ENCODE data around the gene A2ML1. TPM values are rescaled to one million over a fixed set of nuclear protein-coding genes. Genes with fewer than 3 reads are reported as not detected.

The A2ML1 gene
- total RNA-seq, 2 donors from 2014 or later = not detected

- Mint-ChIP-seq H3K27ac (no peak overlapping the region), H3K4me3 (no peak overlapping the region), H3K36me3 (ENCODE audit: low read depth) (no peaks in the 10 kb centered on the region), H3K9me3 (no peaks in the 10 kb centered on the region), H3K4me1 (peaks cover 6% of the 10 kb centered on the region), H3K27me3 (peaks cover 15% of the 10 kb centered on the region)
- no peak for ATAC-seq (replicated peaks)
Measured at GRCh38 chr12:8828257-8829124, 6.1 kb downstream of the A2ML1 start.

- no peak overlapping the region for H3K4me3 Mint-ChIP-seq
- peaks cover 11% of the 10 kb centered on the region for H3K27me3 Mint-ChIP-seq
- H3K27ac Mint-ChIP-seq = no peak overlapping the region
- H3K36me3 Mint-ChIP-seq (ENCODE audit: low read depth) = no peaks in the 10 kb centered on the region
- no peaks in the 10 kb centered on the region for H3K9me3 Mint-ChIP-seq
- peaks cover 6% of the 10 kb centered on the region for H3K4me1 Mint-ChIP-seq
- ATAC-seq (replicated peaks) = no peak
Measured at GRCh38 chr12:8829125-8829518, 6.7 kb downstream of the A2ML1 start.

GRCh38 chr12:8829621-8830020 lies 7.2 kb downstream of the A2ML1 start:
- Mint-ChIP-seq H3K4me3 (no peak overlapping the region), H3K36me3 (ENCODE audit: low read depth) (no peaks in the 10 kb centered on the region), H3K27me3 (peaks cover 12% of the 10 kb centered on the region), H3K9me3 (no peaks in the 10 kb centered on the region), H3K27ac (no peak overlapping the region), H3K4me1 (peaks cover 6% of the 10 kb centered on the region)
- ATAC-seq (replicated peaks) = no peak

GRCh38 chr12:8831116-8831515 lies 8.7 kb downstream of the A2ML1 start:
- Mint-ChIP-seq H3K27me3 (peaks cover 14% of the 10 kb centered on the region), H3K9me3 (no peaks in the 10 kb centered on the region), H3K36me3 (ENCODE audit: low read depth) (no peaks in the 10 kb centered on the region), H3K4me3 (no peak overlapping the region), H3K27ac (no peak overlapping the region), H3K4me1 (peaks cover 6% of the 10 kb centered on the region)
- ATAC-seq (replicated peaks) = no peak

GRCh38 chr12:8832500-8832899 lies 10.1 kb downstream of the A2ML1 start:
- Mint-ChIP-seq H3K4me1 (peaks cover 2% of the 10 kb centered on the region), H3K9me3 (no peaks in the 10 kb centered on the region), H3K27ac (no peak overlapping the region), H3K36me3 (ENCODE audit: low read depth) (no peaks in the 10 kb centered on the region), H3K4me3 (no peak overlapping the region), H3K27me3 (peaks cover 15% of the 10 kb centered on the region)
- no peak for ATAC-seq (replicated peaks)

- no peaks in the 10 kb centered on the region for H3K9me3 Mint-ChIP-seq
- H3K27me3 Mint-ChIP-seq = peaks cover 11% of the 10 kb centered on the region
- H3K36me3 Mint-ChIP-seq (ENCODE audit: low read depth) = no peaks in the 10 kb centered on the region
- no peak overlapping the region for H3K27ac Mint-ChIP-seq
- ATAC-seq (replicated peaks) = no peak
- no peaks in the 10 kb centered on the region for H3K4me1 Mint-ChIP-seq
- no peak overlapping the region for H3K4me3 Mint-ChIP-seq
Measured at GRCh38 chr12:8834230-8834629, 11.8 kb downstream of the A2ML1 start.

- H3K4me1 Mint-ChIP-seq = no peaks in the 10 kb centered on the region
- no peaks in the 10 kb centered on the region for H3K9me3 Mint-ChIP-seq
- no peaks in the 10 kb centered on the region for H3K36me3 Mint-ChIP-seq (ENCODE audit: low read depth)
- no peak overlapping the region for H3K27ac Mint-ChIP-seq
- H3K4me3 Mint-ChIP-seq = no peak overlapping the region
- peaks cover 14% of the 10 kb centered on the region for H3K27me3 Mint-ChIP-seq
- no peak for ATAC-seq (replicated peaks)
Measured at GRCh38 chr12:8837291-8837690, 14.9 kb downstream of the A2ML1 start.

GRCh38 chr12:8840321-8840720 lies 17.9 kb downstream of the A2ML1 start:
- H3K4me3 Mint-ChIP-seq = no peak overlapping the region
- ATAC-seq (replicated peaks) = no peak
- H3K4me1 Mint-ChIP-seq = no peaks in the 10 kb centered on the region
- no peaks in the 10 kb centered on the region for H3K36me3 Mint-ChIP-seq (ENCODE audit: low read depth)
- H3K27me3 Mint-ChIP-seq = peaks cover 14% of the 10 kb centered on the region
- no peaks in the 10 kb centered on the region for H3K9me3 Mint-ChIP-seq
- no peak overlapping the region for H3K27ac Mint-ChIP-seq

GRCh38 chr12:8840938-8841633 lies 18.7 kb downstream of the A2ML1 start:
- no peak for ATAC-seq (replicated peaks)
- no peaks in the 10 kb centered on the region for H3K36me3 Mint-ChIP-seq (ENCODE audit: low read depth)
- H3K9me3 Mint-ChIP-seq = no peaks in the 10 kb centered on the region
- peaks cover 16% of the 10 kb centered on the region for H3K27me3 Mint-ChIP-seq
- H3K4me1 Mint-ChIP-seq = peaks cover 3% of the 10 kb centered on the region
- no peak overlapping the region for H3K27ac Mint-ChIP-seq
- no peak overlapping the region for H3K4me3 Mint-ChIP-seq

GRCh38 chr12:8841778-8842177 lies 19.4 kb downstream of the A2ML1 start:
- Mint-ChIP-seq H3K27ac (no peak overlapping the region), H3K9me3 (no peaks in the 10 kb centered on the region), H3K4me3 (no peak overlapping the region), H3K27me3 (peaks cover 14% of the 10 kb centered on the region), H3K4me1 (peaks cover 5% of the 10 kb centered on the region), H3K36me3 (ENCODE audit: low read depth) (no peaks in the 10 kb centered on the region)
- no peak for ATAC-seq (replicated peaks)

- Mint-ChIP-seq H3K4me3 (no peak overlapping the region), H3K36me3 (ENCODE audit: low read depth) (no peaks in the 10 kb centered on the region)
Measured at GRCh38 chr12:8844665-8845064, 22.2 kb downstream of the A2ML1 start.

GRCh38 chr12:8846305-8846704 lies 23.9 kb downstream of the A2ML1 start:
- H3K9me3 Mint-ChIP-seq = no peaks in the 10 kb centered on the region
- H3K4me1 Mint-ChIP-seq = peaks cover 5% of the 10 kb centered on the region
- no peak overlapping the region for H3K4me3 Mint-ChIP-seq
- H3K27ac Mint-ChIP-seq = no peak overlapping the region
- no peak for ATAC-seq (replicated peaks)
- H3K27me3 Mint-ChIP-seq = peaks cover 13% of the 10 kb centered on the region
- H3K36me3 Mint-ChIP-seq (ENCODE audit: low read depth) = no peaks in the 10 kb centered on the region

More at GRCh38 chr12:8844665-8845064, 22.2 kb downstream of the A2ML1 start:
- no peak for ATAC-seq (replicated peaks)
- no peak overlapping the region for H3K27ac Mint-ChIP-seq
- peaks cover 13% of the 10 kb centered on the region for H3K27me3 Mint-ChIP-seq
- peaks cover 5% of the 10 kb centered on the region for H3K4me1 Mint-ChIP-seq
- no peaks in the 10 kb centered on the region for H3K9me3 Mint-ChIP-seq

- no peak overlapping the region for H3K27ac Mint-ChIP-seq
- H3K36me3 Mint-ChIP-seq (ENCODE audit: low read depth) = no peaks in the 10 kb centered on the region
- H3K27me3 Mint-ChIP-seq = peaks cover 13% of the 10 kb centered on the region
- H3K4me3 Mint-ChIP-seq = no peak overlapping the region
- H3K9me3 Mint-ChIP-seq = no peaks in the 10 kb centered on the region
- H3K4me1 Mint-ChIP-seq = peaks cover 5% of the 10 kb centered on the region
- no peak for ATAC-seq (replicated peaks)
Measured at GRCh38 chr12:8847435-8847834, 25.0 kb downstream of the A2ML1 start.

- peaks cover 5% of the 10 kb centered on the region for H3K4me1 Mint-ChIP-seq
- no peaks in the 10 kb centered on the region for H3K9me3 Mint-ChIP-seq
- H3K27ac Mint-ChIP-seq = no peak overlapping the region
- no peaks in the 10 kb centered on the region for H3K36me3 Mint-ChIP-seq (ENCODE audit: low read depth)
- H3K27me3 Mint-ChIP-seq = peaks cover 9% of the 10 kb centered on the region
- no peak overlapping the region for H3K4me3 Mint-ChIP-seq
- no peak for ATAC-seq (replicated peaks)
Measured at GRCh38 chr12:8849876-8850275, 27.5 kb downstream of the A2ML1 start.

- Mint-ChIP-seq H3K9me3 (no peaks in the 10 kb centered on the region), H3K4me3 (no peak overlapping the region), H3K27me3 (peaks cover 4% of the 10 kb centered on the region), H3K36me3 (ENCODE audit: low read depth) (no peaks in the 10 kb centered on the region), H3K4me1 (no peaks in the 10 kb centered on the region), H3K27ac (no peak overlapping the region)
- no peak for ATAC-seq (replicated peaks)
Measured at GRCh38 chr12:8852119-8852518, 29.7 kb downstream of the A2ML1 start.
